GM23338 (cell line): ENCODE data around the gene HMGCS2. TPM values are rescaled to one million over a fixed set of nuclear protein-coding genes. Genes with fewer than 3 reads are reported as not detected.
A peak's percentile ranks its signal among the peaks of the same experiment; 100 is the strongest.

Experiments used
- ATAC-seq: fragments of 200-7000 bp; cut with Tn5 transposase; 3 replicates; pipeline ENCODE4 v1.9.1; 2020
- DNase-seq: peaks from one replicate; pipeline ENCODE4 v3.0.0-alpha.2; 2015; ENCODE audit warnings: low spot score
- H2AFZ ChIP-seq: fragments of 200-600 bp; sonication (generic); 2 replicates; pipeline ENCODE4 v1.8.0; 2016; ENCODE audit warnings: antibody characterized with exemption, mild to moderate bottlenecking, moderate library complexity
- H3F3A ChIP-seq: fragments of 200-600 bp; sonication (generic); replicated peaks from 2 replicates; pipeline ENCODE4 v1.8.0; 2017; ENCODE audit warnings: antibody characterized with exemption, mixed run types, low read depth
- H3K27ac ChIP-seq: fragments of 200-600 bp; sonication (generic); 2 replicates; pipeline ENCODE4 v1.6.1; 2016; ENCODE audit warnings: low read depth
- H3K27me3 ChIP-seq: fragments of 200-600 bp; sonication (generic); 2 replicates; pipeline ENCODE4 v1.8.0; 2016; ENCODE audit warnings: mild to moderate bottlenecking, mixed run types, moderate library complexity; ENCODE audit not compliant: insufficient read depth
- H3K36me3 ChIP-seq: fragments of 200-600 bp; sonication (generic); 2 replicates; pipeline ENCODE4 v1.8.0; 2016; ENCODE audit warnings: mild to moderate bottlenecking; ENCODE audit not compliant: insufficient read depth
- H3K4me1 ChIP-seq: fragments of 200-600 bp; sonication (generic); 2 replicates; pipeline ENCODE4 v1.8.0; 2016; ENCODE audit warnings: mild to moderate bottlenecking, moderate library complexity; ENCODE audit not compliant: insufficient read depth
- H3K4me2 ChIP-seq: fragments of 200-600 bp; sonication (generic); 2 replicates; pipeline ENCODE4 v1.7.1; 2017; ENCODE audit warnings: mixed run types
- H3K4me3 ChIP-seq: fragments of 200-600 bp; sonication (generic); 2 replicates; pipeline ENCODE4 v1.6.1; 2016; ENCODE audit warnings: mixed run types
- H3K79me2 ChIP-seq: fragments of 200-600 bp; sonication (generic); replicated peaks from 2 replicates; pipeline ENCODE4 v1.8.0; 2017; ENCODE audit warnings: mild to moderate bottlenecking; ENCODE audit not compliant: insufficient read depth
- H3K9me2 ChIP-seq: fragments of 200-600 bp; sonication (generic); 2 replicates; pipeline ENCODE4 v1.8.0; 2017; ENCODE audit not compliant: insufficient read depth
- H4K20me1 ChIP-seq: fragments of 200-600 bp; sonication (generic); replicated peaks from 2 replicates; pipeline ENCODE4 v1.8.0; 2017; ENCODE audit warnings: mild to moderate bottlenecking; ENCODE audit not compliant: insufficient read depth
- H3K27ac Mint-ChIP-seq: 2 replicates; pipeline ENCODE4 v1.8.0; 2020; ENCODE audit warnings: inconsistent platforms, mild to moderate bottlenecking, moderate library complexity, mixed read lengths
- H3K27me3 Mint-ChIP-seq: 3 replicates; pipeline ENCODE4 v1.8.0; 2022; ENCODE audit warnings: low read depth, mild to moderate bottlenecking, moderate library complexity, mixed read lengths, inconsistent platforms; ENCODE audit not compliant: insufficient read depth, poor library complexity
- H3K36me3 Mint-ChIP-seq: 3 replicates; pipeline ENCODE4 v1.8.0; 2021; ENCODE audit warnings: low read depth, mild to moderate bottlenecking, inconsistent platforms, moderate library complexity, mixed read lengths
- H3K4me1 Mint-ChIP-seq: 3 replicates; pipeline ENCODE4 v1.8.0; 2020; ENCODE audit warnings: mild to moderate bottlenecking, inconsistent platforms, mixed read lengths
- H3K4me3 Mint-ChIP-seq: 3 replicates; pipeline ENCODE4 v1.8.0; 2021; ENCODE audit warnings: moderate library complexity, mild to moderate bottlenecking, inconsistent platforms, mixed read lengths
- H3K9me3 Mint-ChIP-seq: 3 replicates; pipeline ENCODE4 v1.8.0; 2020; ENCODE audit warnings: moderate library complexity, mild to moderate bottlenecking, inconsistent platforms, mixed read lengths
- JUNB ChIP-seq: IDR thresholded peaks from one replicate; pipeline ENCODE4 v1.6.1; 2016; ENCODE audit warnings: antibody characterized with exemption; ENCODE audit not compliant: unreplicated experiment
- NANOG ChIP-seq: IDR thresholded peaks from 2 replicates; pipeline ENCODE4 v1.6.1; 2016; ENCODE audit warnings: antibody characterized with exemption, borderline replicate concordance
- POLR2AphosphoS5 ChIP-seq: IDR thresholded peaks from 2 replicates; pipeline ENCODE4 v1.6.1; 2016; ENCODE audit warnings: antibody characterized with exemption, low read depth
- REST ChIP-seq: IDR thresholded peaks from one replicate; pipeline ENCODE4 v1.6.1; 2018; ENCODE audit warnings: antibody characterized with exemption; ENCODE audit not compliant: unreplicated experiment
- STAT1 ChIP-seq: IDR thresholded peaks from one replicate; pipeline ENCODE4 v1.6.1; 2016; ENCODE audit warnings: antibody characterized with exemption; ENCODE audit not compliant: unreplicated experiment
- ZNF114 ChIP-seq: fragments of 250-450 bp; sonication (Bioruptor Pico); IDR thresholded peaks from 2 replicates; pipeline ENCODE4 v1.5.0; 2020; ENCODE audit warnings: mild to moderate bottlenecking, moderate library complexity
- polyA plus RNA-seq: library from polyadenylated mRNA; unstranded; fragments of >200 nt; fragmentation: Nextera tagmentation; extraction: Ambion mirVana; gene quantifications from 2 replicates; pipeline ENCODE4 v1.2.1, GENCODE V29; 2016
- total RNA-seq: library from RNA; depleted of rRNA; stranded (reverse); fragments of >200 nt; shearing (Covaris generic); gene quantifications from 2 replicates; pipeline ENCODE4 v1.2.3, GENCODE V29; 2014
- TF ChIP-seq, protein P1 (sequence below): IDR thresholded peaks from 2 replicates; pipeline ENCODE4 v1.6.1; 2016; ENCODE audit warnings: antibody characterized with exemption

Gene HMGCS2
- total and polyA plus RNA-seq, 2 experiments from 2014 or later: not detected

DNA sequence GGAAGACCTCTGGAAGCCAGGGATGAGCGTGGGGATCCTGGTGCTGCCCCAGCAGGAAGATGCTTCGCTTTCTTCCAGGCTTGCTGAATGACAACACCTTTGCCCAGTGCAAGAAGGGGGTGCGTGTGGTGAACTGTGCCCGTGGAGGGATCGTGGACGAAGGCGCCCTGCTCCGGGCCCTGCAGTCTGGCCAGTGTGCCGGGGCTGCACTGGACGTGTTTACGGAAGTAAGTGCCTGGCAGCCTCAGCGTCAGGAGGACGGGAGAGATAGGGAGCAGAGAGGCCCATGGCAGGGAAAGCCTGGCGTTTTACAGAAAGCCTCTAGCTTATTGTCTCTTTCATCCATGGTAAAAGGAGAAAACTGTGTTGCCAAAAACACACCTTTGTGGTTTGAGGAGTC lies 33.5 kb downstream of the HMGCS2 start:
- Histone ChIP-seq H3K27ac (no peak overlapping the region), H3K27me3 (no peaks in the 10 kb centered on the region), H3K36me3 (peaks cover 84% of the 10 kb centered on the region), H4K20me1 (peaks cover 70% of the 10 kb centered on the region), H3K4me1 (no peaks in the 10 kb centered on the region), H3K4me3 (no peak overlapping the region), H3K79me2 (peaks cover 36% of the 10 kb centered on the region), H2AFZ (no peak overlapping the region), H3F3A (peaks cover 30% of the 10 kb centered on the region), H3K4me2 (no peak overlapping the region), H3K9me2 (no peaks in the 10 kb centered on the region)
- DNase-seq (no peak), ATAC-seq (no peak)
- TF ChIP-seq JUNB: no peak
- peaks cover 12% of the 10 kb centered on the region for H3K27me3 Mint-ChIP-seq
- H3K4me1 Mint-ChIP-seq: peaks cover 5% of the 10 kb centered on the region; the same call in 2 of the 3 replicates
- H3K27ac Mint-ChIP-seq: no peak overlapping the region; the same call in 1 of the 2 replicates
- no peaks in the 10 kb centered on the region for H3K9me3 Mint-ChIP-seq
- H3K4me3 Mint-ChIP-seq: no peak overlapping the region
- peaks cover 98% of the 10 kb centered on the region for H3K36me3 Mint-ChIP-seq

GRCh38 chr1:119733754-119734153 lies 35.0 kb downstream of the HMGCS2 start:
- Histone ChIP-seq H2AFZ (no peak overlapping the region), H3K79me2 (peaks cover 51% of the 10 kb centered on the region), H3K27me3 (no peaks in the 10 kb centered on the region), H4K20me1 (peaks cover 79% of the 10 kb centered on the region), H3K36me3 (peaks cover 88% of the 10 kb centered on the region), H3K4me1 (no peaks in the 10 kb centered on the region), H3K9me2 (no peaks in the 10 kb centered on the region), H3K4me2 (no peak overlapping the region), H3K4me3 (no peak overlapping the region), H3K27ac (no peak overlapping the region), H3F3A (peaks cover 28% of the 10 kb centered on the region)
- TF ChIP-seq POLR2AphosphoS5: 0 out of 2 replicates have a peak, but pooled peaks have one; percentile 10
- TF ChIP-seq, protein P1, sequence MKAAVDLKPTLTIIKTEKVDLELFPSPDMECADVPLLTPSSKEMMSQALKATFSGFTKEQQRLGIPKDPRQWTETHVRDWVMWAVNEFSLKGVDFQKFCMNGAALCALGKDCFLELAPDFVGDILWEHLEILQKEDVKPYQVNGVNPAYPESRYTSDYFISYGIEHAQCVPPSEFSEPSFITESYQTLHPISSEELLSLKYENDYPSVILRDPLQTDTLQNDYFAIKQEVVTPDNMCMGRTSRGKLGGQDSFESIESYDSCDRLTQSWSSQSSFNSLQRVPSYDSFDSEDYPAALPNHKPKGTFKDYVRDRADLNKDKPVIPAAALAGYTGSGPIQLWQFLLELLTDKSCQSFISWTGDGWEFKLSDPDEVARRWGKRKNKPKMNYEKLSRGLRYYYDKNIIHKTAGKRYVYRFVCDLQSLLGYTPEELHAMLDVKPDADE: no peak
- no peak for TF ChIP-seq STAT1
- Mint-ChIP-seq H3K27me3 (peaks cover 10% of the 10 kb centered on the region), H3K4me3 (no peak overlapping the region), H3K4me1 (peaks cover 8% of the 10 kb centered on the region; the same call in 2 of the 3 replicates), H3K9me3 (no peaks in the 10 kb centered on the region), H3K36me3 (peaks cover 98% of the 10 kb centered on the region), H3K27ac (peak overlapping the region; percentile 47; the same call in 1 of the 2 replicates)
- ATAC-seq (no peak), DNase-seq (no peak)

- H3K36me3 ChIP-seq: peaks cover 89% of the 10 kb centered on the region
- TF ChIP-seq NANOG (no peak), REST (no peak), ZNF114 (CRISPR knock-in tag) (no peak)
- TF ChIP-seq, protein P1: no peak
- H3K9me3 Mint-ChIP-seq: no peaks in the 10 kb centered on the region
- H3K27me3 Mint-ChIP-seq: peaks cover 8% of the 10 kb centered on the region
- H3F3A ChIP-seq: peaks cover 30% of the 10 kb centered on the region; the same call in 1 of the 2 replicates
- H3K4me1 Mint-ChIP-seq: peaks cover 16% of the 10 kb centered on the region
- peaks cover 99% of the 10 kb centered on the region for H3K36me3 Mint-ChIP-seq
- peaks cover 83% of the 10 kb centered on the region for H4K20me1 ChIP-seq
- no peak overlapping the region for H3K4me3 Mint-ChIP-seq
- ATAC-seq (no peak), DNase-seq (no peak)
- H3K4me2 ChIP-seq: no peak overlapping the region
- no peak overlapping the region for H2AFZ ChIP-seq
- H3K4me1 ChIP-seq: no peaks in the 10 kb centered on the region; the same call in 1 of the 2 replicates
- H3K27ac ChIP-seq: no peak overlapping the region
- H3K79me2 ChIP-seq: peaks cover 62% of the 10 kb centered on the region
- no peak overlapping the region for H3K27ac Mint-ChIP-seq
- no peak overlapping the region for H3K4me3 ChIP-seq
- no peaks in the 10 kb centered on the region for H3K27me3 ChIP-seq
- H3K9me2 ChIP-seq: no peaks in the 10 kb centered on the region
Measured at GRCh38 chr1:119732465-119733168, 36.1 kb downstream of the HMGCS2 start.
